Inferior parietal cortex (tissue), 1 donor: ENCODE results near the gene CRACDL.

Experiments
- DNase-seq: peaks from one replicate; pipeline ENCODE4 v3.0.0-alpha.2; 2016; ENCODE audit errors: extremely low spot score

CRACDL gene

DNA sequence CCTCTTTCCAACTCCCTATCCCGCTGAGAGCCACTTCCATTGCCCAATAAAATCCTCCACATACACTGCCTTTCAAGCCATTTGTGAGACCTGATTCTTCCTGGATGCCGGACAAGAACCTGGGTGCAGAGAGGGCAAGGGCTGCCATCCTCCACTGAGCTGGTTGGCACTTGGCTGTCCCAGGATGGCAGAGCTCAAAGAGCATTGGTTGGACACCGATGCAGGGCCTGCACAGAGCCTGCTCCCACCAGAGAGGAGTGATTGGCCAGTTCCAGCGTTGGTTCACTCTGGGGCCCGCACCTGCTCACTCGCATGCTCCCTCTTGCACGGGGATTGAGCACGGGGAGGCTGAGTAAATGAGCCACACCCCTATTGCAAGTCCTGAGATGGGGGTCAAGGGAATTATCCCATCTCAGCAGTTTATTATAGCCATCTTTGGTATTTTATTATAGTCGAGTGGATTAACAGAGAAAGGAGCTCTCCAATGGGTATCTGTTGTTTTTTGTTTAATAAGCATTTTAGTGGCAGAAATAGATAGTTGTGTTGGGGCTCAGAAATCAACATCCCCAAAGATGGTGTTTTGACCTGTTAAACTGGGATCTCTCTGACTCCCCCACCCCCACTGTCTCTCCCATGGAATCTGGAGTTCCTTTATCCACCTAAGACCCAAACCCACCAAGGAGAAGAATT is 185.3 kb downstream of the CRACDL start:
- DNase-seq = no peak

DNA sequence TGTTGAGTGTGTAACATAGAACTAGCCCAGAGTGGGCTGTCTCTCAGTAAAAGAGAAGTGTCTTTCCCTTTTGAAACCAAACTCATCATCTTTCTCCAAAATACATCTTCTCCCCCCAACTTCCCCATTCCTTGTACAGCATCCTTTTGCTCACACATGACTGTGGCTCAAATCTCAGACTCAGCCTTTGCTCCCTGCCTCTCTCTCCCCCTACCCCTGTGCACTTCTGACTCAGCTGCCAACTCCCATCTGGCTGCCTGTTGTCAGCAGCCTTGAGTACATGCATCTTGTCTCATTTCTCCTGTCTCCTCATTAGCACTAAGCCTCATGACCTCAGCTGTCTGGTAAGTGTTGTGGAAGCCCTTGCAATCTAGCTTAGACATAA is 187.0 kb downstream of the CRACDL start:
- no peak for DNase-seq

DNA sequence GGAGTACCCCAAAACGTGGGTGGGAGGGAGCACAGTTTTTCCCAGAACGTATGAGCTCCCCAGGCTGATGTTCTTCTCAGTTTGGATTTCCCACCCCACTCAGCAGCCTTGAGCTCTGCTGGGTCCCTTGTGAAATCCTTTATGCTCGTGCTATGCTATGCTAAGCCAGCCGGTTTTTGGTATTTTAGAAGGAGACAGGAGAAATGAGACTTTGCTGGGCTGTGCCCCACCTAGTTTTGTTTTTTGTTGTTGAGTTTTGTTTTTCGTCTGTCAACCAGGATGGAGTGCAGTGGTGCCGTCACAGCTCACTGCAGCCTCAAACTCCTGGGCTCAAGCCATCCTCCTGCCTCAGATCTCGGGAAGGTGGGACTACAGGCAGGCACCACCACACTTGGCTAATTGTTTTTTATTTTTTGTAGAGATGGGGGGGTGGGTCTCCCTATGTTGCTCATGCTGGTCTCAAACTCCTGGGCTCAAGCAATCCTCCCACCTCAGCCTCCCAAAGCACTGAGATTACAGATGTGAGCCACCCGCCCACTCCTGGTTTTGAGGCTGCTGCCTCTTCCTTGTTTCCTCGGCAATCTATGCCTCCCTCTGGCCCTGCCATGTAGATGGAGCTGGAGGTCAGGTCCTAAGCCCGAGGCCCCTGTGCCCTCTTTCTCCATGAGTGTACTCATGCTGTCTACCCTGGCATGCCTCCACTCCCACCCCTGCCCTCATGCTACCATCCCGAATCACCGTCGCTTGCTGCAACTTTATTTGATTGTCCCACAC is 187.5 kb downstream of the CRACDL start:
- no peak for DNase-seq

DNA sequence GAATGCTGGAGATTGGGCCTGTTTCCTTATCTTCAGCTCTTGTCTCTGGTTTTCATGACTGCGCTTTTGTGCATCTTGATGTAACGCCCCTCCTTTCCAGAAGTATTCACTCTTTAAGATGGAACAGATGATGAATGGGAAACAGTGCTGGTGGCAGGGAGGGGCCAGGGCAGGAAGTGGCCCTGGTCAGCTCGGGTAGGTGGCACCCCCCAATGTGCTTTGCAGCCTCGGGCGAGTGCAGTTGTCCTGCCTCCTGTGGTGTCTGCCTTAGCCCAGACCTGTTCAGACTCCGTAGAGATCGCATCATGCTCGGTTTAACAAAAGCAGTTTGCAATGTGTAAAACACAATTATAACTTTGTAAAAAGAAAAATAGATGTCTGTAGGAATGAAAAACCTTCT is 188.1 kb downstream of the CRACDL start:
- no peak for DNase-seq

DNA sequence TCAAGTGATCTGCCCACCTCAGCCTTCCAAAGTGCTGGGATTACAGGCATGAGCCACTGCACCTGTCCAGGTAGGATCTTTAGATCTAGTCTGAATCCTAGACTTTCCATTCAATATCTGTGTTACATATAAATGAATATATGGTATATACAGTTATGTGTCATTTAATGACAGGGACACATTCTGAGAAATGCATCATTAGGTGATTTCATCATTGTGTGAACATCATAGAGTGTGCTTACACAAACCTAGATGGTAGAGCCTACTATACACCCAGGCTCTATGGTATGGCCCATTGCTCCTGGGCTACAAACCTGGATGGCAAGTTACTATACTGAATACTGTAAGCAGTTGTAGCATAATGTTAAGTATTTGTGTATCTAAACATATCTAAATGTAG is 189.6 kb downstream of the CRACDL start:
- DNase-seq = no peak

DNA sequence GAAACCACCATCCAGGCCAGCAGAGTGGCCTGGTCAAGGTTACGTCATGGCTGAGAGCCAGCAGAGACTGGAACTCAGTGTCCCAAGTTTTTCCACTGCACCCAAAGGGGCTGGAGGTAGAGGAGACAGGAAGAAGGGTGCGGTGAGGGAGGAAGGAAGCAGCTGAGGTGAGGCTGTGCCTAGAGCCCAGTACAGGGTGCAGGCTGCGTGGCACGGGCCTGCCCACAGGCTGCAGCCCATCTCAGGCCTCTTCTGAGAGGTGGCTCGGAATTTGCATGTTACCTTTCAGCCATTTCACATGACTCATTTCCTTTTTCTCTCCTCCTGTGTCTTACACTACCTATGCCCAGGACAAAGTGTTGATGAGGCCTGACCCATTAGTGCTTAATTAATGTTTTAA is 191.4 kb downstream of the CRACDL start:
- DNase-seq = no peak
